HepG2 (cell line): ENCODE results near the gene MASP1. TPM values are rescaled to one million over a fixed set of nuclear protein-coding genes. Genes with fewer than 3 reads are reported as not detected.
A peak's percentile ranks its signal among the peaks of the same experiment; 100 is the strongest.

ENCODE experiments used
- DNMT3B ChIP-seq: conservative IDR thresholded peaks from 2 replicates; pipeline ENCODE4 v1.6.1; 2016; ENCODE audit warnings: missing biosample characterization, control low read depth
- NCOA1 ChIP-seq: sonication (generic); formaldehyde crosslinking; IDR thresholded peaks from 2 replicates; pipeline ENCODE4 v1.9.0; 2021; ENCODE audit warnings: missing genetic modification reagents
- POLR2AphosphoS5 ChIP-seq: IDR thresholded peaks from 2 replicates; pipeline ENCODE4 v1.6.1; 2012; ENCODE audit warnings: low read depth, low read length
- SRF ChIP-seq: IDR thresholded peaks from 2 replicates; pipeline ENCODE4 v1.6.1; 2011; ENCODE audit warnings: mild to moderate bottlenecking, low read depth, low read length, moderate library complexity
- WIZ ChIP-seq: sonication (generic); formaldehyde crosslinking; IDR thresholded peaks from 2 replicates; pipeline ENCODE4 v1.5.1; 2020; ENCODE audit warnings: mild to moderate bottlenecking, missing genetic modification reagents
- XBP1 ChIP-seq: sonication (generic); formaldehyde crosslinking; IDR thresholded peaks from 2 replicates; pipeline ENCODE4 v1.5.0; 2020; ENCODE audit warnings: missing genetic modification reagents
- ZNF207 ChIP-seq: fragments of 450-650 bp; IDR thresholded peaks from 2 replicates; pipeline ENCODE4 v1.6.1; 2016; ENCODE audit warnings: antibody characterized with exemption, borderline replicate concordance
- ZNF34 ChIP-seq: sonication (generic); formaldehyde crosslinking; IDR thresholded peaks from 2 replicates; pipeline ENCODE4 v1.4.0; 2020; ENCODE audit warnings: mild to moderate bottlenecking, missing genetic modification reagents, borderline replicate concordance
- ZNF367 ChIP-seq: sonication (generic); formaldehyde crosslinking; IDR thresholded peaks from 2 replicates; pipeline ENCODE4 v1.4.0; 2020; ENCODE audit warnings: missing genetic modification reagents, borderline replicate concordance
- polyA plus RNA-seq, 8 experiments: library from polyadenylated mRNA; depleted of rRNA in 3 of 8; stranded (reverse) in 7 of 8; unstranded in 1 of 8; fragments of >200 nt; fragmentation: Illumina TruSeq in 4 of 8; extraction: Trizol in 4 of 8; gene quantifications; 2 replicates each; pipeline versions ENCODE4 v1.2.1 to v1.2.3, GENCODE V29; 2011 to 2016; ENCODE audit warnings: low read depth in 4 of 8, missing spikeins in 1 of 8, mixed read lengths in 1 of 8; ENCODE audit not compliant: insufficient read depth in 1 of 8
- total RNA-seq, 5 experiments: library from RNA; depleted of rRNA; stranded (reverse); fragments of >200 nt; fragmentation: Illumina TruSeq; extraction: Trizol; gene quantifications; 2 replicates each; pipeline ENCODE4 v1.2.3, GENCODE V29; 2016; ENCODE audit warnings: low read depth in 1 of 5
- TF ChIP-seq, protein P1 (sequence below): sonication (generic); formaldehyde crosslinking; IDR thresholded peaks from 2 replicates; pipeline ENCODE4 v1.4.0; 2020; ENCODE audit warnings: missing genetic modification reagents
- TF ChIP-seq, protein P2 (sequence below): sonication (generic); formaldehyde crosslinking; IDR thresholded peaks from 2 replicates; pipeline ENCODE4 v1.4.0; 2020; ENCODE audit warnings: missing genetic modification reagents
- TF ChIP-seq, protein P3 (sequence below): sonication (generic); formaldehyde crosslinking; IDR thresholded peaks from 2 replicates; pipeline ENCODE4 v1.5.0; 2020; ENCODE audit warnings: missing genetic modification reagents, mild to moderate bottlenecking, borderline replicate concordance
- TF ChIP-seq, protein P4 (sequence below): sonication (generic); formaldehyde crosslinking; IDR thresholded peaks from 2 replicates; pipeline ENCODE4 v1.5.1; 2020; ENCODE audit warnings: missing genetic modification reagents, mild to moderate bottlenecking, borderline replicate concordance
- TF ChIP-seq, protein P5 (sequence below): sonication (generic); formaldehyde crosslinking; conservative IDR thresholded peaks from 2 replicates; pipeline ENCODE4 v1.5.0; 2020; ENCODE audit warnings: missing genetic modification reagents
- TF ChIP-seq, protein P6 (sequence below): sonication (generic); formaldehyde crosslinking; IDR thresholded peaks from 2 replicates; pipeline ENCODE4 v1.8.0; 2023; ENCODE audit warnings: mild to moderate bottlenecking, missing genetic modification reagents

Gene MASP1
- total and polyA plus RNA-seq, 2 of the 13 experiments (the other 11 are each of a cell fraction or from before 2014, with no cell fraction given): 10.8 to 56.0 TPM

DNA sequence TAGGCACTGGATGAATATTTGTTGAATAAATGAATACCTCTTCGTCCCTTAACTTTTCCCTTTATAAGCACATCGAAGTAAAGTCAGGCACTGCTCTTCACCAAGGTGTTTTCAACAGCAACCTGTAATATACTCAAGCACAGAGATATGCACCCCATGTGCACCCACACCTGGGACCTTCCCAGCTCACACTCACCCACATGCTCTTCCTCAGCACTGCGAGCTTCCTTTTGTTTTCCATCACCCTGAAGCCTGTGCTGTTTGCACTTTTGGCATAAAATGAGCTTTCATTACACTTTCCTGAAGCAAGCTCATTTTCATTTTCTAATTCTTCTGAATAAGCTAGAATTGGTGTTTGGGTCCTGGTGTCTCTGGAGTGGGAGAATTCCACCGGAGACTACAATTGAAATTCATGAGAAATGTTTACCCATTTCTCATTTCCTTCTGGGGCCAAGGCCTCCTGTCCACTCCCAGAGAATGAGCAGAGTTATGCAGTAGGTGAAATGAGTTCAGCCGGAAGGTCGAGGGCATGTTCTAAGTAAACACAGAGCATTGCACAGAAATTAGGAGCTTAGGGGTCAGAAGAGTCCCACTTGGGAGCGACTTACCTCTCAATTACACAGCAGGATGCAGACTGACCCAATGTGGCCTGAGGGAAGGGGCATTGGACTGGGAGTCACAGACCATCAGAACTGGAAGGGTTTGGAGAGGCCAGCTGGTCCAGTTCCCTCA, 15.0 kb downstream of the MASP1 start (continued):
- no peak for TF ChIP-seq WIZ (CRISPR knock-in tag)
- TF ChIP-seq, protein P1, sequence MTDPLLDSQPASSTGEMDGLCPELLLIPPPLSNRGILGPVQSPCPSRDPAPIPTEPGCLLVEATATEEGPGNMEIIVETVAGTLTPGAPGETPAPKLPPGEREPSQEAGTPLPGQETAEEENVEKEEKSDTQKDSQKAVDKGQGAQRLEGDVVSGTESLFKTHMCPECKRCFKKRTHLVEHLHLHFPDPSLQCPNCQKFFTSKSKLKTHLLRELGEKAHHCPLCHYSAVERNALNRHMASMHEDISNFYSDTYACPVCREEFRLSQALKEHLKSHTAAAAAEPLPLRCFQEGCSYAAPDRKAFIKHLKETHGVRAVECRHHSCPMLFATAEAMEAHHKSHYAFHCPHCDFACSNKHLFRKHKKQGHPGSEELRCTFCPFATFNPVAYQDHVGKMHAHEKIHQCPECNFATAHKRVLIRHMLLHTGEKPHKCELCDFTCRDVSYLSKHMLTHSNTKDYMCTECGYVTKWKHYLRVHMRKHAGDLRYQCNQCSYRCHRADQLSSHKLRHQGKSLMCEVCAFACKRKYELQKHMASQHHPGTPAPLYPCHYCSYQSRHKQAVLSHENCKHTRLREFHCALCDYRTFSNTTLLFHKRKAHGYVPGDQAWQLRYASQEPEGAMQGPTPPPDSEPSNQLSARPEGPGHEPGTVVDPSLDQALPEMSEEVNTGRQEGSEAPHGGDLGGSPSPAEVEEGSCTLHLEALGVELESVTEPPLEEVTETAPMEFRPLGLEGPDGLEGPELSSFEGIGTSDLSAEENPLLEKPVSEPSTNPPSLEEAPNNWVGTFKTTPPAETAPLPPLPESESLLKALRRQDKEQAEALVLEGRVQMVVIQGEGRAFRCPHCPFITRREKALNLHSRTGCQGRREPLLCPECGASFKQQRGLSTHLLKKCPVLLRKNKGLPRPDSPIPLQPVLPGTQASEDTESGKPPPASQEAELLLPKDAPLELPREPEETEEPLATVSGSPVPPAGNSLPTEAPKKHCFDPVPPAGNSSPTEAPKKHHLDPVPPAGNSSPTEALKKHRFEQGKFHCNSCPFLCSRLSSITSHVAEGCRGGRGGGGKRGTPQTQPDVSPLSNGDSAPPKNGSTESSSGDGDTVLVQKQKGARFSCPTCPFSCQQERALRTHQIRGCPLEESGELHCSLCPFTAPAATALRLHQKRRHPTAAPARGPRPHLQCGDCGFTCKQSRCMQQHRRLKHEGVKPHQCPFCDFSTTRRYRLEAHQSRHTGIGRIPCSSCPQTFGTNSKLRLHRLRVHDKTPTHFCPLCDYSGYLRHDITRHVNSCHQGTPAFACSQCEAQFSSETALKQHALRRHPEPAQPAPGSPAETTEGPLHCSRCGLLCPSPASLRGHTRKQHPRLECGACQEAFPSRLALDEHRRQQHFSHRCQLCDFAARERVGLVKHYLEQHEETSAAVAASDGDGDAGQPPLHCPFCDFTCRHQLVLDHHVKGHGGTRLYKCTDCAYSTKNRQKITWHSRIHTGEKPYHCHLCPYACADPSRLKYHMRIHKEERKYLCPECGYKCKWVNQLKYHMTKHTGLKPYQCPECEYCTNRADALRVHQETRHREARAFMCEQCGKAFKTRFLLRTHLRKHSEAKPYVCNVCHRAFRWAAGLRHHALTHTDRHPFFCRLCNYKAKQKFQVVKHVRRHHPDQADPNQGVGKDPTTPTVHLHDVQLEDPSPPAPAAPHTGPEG (CRISPR knock-in tag): no peak
- TF ChIP-seq SRF: no peak; the same call in 1 of the 2 replicates
- TF ChIP-seq DNMT3B (CRISPR knock-in tag): no peak
- peak; percentile 66; the same call in 1 of the 2 replicates for TF ChIP-seq ZNF34 (CRISPR knock-in tag)
- TF ChIP-seq, protein P2, sequence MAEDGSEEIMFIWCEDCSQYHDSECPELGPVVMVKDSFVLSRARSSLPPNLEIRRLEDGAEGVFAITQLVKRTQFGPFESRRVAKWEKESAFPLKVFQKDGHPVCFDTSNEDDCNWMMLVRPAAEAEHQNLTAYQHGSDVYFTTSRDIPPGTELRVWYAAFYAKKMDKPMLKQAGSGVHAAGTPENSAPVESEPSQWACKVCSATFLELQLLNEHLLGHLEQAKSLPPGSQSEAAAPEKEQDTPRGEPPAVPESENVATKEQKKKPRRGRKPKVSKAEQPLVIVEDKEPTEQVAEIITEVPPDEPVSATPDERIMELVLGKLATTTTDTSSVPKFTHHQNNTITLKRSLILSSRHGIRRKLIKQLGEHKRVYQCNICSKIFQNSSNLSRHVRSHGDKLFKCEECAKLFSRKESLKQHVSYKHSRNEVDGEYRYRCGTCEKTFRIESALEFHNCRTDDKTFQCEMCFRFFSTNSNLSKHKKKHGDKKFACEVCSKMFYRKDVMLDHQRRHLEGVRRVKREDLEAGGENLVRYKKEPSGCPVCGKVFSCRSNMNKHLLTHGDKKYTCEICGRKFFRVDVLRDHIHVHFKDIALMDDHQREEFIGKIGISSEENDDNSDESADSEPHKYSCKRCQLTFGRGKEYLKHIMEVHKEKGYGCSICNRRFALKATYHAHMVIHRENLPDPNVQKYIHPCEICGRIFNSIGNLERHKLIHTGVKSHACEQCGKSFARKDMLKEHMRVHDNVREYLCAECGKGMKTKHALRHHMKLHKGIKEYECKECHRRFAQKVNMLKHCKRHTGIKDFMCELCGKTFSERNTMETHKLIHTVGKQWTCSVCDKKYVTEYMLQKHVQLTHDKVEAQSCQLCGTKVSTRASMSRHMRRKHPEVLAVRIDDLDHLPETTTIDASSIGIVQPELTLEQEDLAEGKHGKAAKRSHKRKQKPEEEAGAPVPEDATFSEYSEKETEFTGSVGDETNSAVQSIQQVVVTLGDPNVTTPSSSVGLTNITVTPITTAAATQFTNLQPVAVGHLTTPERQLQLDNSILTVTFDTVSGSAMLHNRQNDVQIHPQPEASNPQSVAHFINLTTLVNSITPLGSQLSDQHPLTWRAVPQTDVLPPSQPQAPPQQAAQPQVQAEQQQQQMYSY (CRISPR knock-in tag): no peak
- TF ChIP-seq, protein P3, sequence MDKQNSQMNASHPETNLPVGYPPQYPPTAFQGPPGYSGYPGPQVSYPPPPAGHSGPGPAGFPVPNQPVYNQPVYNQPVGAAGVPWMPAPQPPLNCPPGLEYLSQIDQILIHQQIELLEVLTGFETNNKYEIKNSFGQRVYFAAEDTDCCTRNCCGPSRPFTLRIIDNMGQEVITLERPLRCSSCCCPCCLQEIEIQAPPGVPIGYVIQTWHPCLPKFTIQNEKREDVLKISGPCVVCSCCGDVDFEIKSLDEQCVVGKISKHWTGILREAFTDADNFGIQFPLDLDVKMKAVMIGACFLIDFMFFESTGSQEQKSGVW (CRISPR knock-in tag): no peak
- TF ChIP-seq, protein P4, sequence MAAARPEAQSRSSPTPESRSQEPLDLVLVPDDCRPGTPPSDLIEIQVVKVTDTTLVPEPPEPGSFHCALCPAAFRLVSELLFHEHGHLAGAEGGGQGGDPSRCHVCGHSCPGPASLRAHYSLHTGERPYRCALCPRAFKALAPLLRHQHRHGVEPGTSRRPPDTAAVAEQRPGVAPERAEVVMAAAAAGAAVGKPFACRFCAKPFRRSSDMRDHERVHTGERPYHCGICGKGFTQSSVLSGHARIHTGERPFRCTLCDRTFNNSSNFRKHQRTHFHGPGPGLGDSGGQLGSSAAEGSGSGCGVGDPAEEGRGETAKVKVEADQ (CRISPR knock-in tag): 0 out of 2 replicates have a peak, but pooled peaks have one; percentile 64
- TF ChIP-seq NCOA1 (CRISPR knock-in tag): no peak
- no peak for TF ChIP-seq ZNF367 (CRISPR knock-in tag)
- TF ChIP-seq ZNF207: no peak
- no peak for TF ChIP-seq XBP1 (CRISPR knock-in tag)
- TF ChIP-seq, protein P5, sequence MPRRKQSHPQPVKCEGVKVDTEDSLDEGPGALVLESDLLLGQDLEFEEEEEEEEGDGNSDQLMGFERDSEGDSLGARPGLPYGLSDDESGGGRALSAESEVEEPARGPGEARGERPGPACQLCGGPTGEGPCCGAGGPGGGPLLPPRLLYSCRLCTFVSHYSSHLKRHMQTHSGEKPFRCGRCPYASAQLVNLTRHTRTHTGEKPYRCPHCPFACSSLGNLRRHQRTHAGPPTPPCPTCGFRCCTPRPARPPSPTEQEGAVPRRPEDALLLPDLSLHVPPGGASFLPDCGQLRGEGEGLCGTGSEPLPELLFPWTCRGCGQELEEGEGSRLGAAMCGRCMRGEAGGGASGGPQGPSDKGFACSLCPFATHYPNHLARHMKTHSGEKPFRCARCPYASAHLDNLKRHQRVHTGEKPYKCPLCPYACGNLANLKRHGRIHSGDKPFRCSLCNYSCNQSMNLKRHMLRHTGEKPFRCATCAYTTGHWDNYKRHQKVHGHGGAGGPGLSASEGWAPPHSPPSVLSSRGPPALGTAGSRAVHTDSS (CRISPR knock-in tag): no peak
- TF ChIP-seq, protein P6, sequence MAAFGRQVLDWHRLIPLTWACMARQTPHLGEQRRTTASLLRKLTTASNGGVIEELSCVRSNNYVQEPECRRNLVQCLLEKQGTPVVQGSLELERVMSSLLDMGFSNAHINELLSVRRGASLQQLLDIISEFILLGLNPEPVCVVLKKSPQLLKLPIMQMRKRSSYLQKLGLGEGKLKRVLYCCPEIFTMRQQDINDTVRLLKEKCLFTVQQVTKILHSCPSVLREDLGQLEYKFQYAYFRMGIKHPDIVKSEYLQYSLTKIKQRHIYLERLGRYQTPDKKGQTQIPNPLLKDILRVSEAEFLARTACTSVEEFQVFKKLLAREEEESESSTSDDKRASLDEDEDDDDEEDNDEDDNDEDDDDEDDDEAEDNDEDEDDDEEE (CRISPR knock-in tag): no peak
- no peak; the same call in 1 of the 2 replicates for TF ChIP-seq POLR2AphosphoS5
